HG02678 (cell line): Measurements from ENCODE around the gene CATSPER2.
"Not testable (repeated sequence)": the region's sequence is repeated elsewhere in the genome, so short reads cannot be mapped to it uniquely, and the experiment has no call there.

Experiments used
- ATAC-seq: cut with Tn5 transposase; IDR thresholded peaks from one replicate; pipeline ENCODE4 v1.9.1; 2021; ENCODE audit warnings: mild to moderate bottlenecking, moderate library complexity; ENCODE audit not compliant: unreplicated experiment

CATSPER2 gene

GRCh38 chr15:43648649-43649429, at the start of gene CATSPER2:
CATSPER2 (minus strand) TSS chr15:43648844; CDS start chr15:43648061, 783 bp downstream.
- no peak for ATAC-seq

DNA sequence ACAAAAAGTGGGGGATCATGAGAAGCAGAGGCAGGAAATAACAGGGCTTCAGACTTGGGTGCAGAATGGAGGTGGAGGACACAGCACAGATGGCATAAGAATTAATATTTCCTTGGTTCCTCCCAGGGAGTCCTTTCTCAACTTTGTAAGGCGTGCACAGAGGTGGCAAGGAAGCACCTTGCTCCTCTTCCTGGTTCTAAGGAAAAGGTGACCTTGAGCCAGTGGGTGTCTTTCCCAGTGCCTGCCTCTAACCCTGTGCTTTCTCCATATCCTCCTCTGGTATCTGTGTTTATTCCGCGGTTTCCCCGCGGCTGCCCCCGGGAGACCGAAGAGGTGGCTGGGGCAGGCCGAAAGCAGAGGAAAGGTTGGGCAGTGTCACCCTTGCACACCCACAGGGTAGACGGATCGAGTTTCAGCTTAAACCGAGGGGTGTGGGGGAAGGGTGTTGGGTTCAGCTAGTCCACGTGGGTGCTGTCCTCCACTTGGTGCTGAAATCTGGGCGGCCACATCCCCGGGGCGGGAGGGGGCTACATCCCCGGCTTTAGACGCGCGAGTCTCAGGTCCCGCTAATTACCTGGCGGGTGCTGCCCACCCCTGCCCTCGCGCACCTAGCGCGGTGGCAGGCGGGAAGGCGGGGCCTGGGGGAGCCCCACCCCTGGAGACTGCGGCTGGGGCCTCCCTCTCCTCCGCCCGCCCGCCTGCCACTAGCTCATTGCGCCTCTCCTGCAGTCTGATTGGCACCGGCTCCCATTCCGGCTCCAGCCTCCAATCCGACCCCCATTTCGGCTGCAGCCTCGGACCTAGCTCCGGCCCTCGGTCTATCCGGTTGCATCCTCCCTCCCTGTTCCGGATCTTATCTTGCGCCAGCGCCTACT, 44.7 kb upstream of the CATSPER2 start, which contains the start of gene CKMT1A:
Gene CKMT1A (plus strand): TSS at position 712 of the 875 bp plus-strand sequence. CDS start 192 bp downstream, outside the sequence.
- not testable (repeated sequence) for ATAC-seq

DNA sequence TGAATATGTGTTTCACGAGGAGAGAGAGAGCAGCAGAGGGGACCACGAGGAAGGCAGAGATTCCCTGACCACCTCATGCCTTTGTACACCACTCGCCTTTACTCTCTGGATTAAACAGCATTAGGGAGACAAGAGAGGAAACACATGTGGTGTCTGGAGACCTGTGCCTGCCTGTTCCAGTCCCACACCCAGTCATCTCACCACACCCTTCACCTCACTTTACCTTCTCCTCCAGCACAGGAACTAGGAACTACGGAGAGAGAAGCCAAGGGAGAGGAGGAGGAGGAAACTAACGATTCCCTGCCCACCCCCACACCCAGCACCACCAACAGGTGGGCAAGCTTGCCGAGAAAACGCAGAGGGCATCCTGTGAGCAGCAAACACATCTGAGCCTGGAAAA, 44.0 kb upstream of the CATSPER2 start:
- not testable (repeated sequence) for ATAC-seq

- ATAC-seq: peak; percentile 97
These were observed 41.1 kb upstream of the CATSPER2 start for GRCh38 chr15:43689604-43690301.

DNA sequence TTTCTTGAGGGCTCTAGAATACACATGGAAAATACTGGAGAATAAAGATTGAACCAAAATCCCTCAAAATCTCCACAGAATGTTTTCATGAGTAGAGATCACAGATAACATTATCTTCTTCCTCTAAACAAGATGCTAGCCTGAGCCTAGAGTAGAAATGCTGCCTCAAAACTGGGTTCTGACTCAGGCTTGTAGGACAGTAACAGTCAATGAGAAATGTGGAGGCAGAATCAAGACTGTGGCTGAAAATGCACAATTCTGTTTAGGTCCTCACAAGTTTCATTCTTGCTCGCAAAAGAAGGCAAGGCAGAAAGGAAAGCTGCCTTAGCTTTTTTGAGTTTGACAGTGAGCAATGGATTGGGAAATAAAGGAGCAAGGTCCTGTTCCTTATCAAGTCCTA, 25.5 kb upstream of the CATSPER2 start:
- not testable (repeated sequence) for ATAC-seq

- not testable (repeated sequence) for ATAC-seq
These were observed 17.5 kb upstream of the CATSPER2 start for GRCh38 chr15:43666177-43666576.

DNA sequence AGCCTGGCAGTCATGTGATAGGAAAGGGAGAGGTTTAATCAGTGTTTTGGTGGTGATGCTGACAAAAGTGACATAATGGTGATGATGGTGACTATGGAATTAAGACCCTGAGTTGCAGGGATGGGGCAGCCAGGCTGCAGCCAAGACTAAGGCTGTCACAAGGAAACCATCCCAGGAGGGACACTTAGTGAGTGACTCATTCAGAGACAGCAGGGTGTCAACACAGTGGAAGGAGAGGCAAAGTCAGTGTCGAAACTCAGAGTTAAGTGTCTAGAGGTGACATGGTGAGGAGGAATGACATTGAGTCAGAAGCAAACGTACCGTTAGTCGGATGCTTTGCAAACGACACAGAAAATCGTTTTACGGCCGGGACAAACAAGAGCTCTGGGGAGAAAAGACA, 14.7 kb upstream of the CATSPER2 start:
- ATAC-seq: not testable (repeated sequence)

GRCh38 chr15:43662293-43662692, 13.6 kb upstream of the CATSPER2 start:
- not testable (repeated sequence) for ATAC-seq

DNA sequence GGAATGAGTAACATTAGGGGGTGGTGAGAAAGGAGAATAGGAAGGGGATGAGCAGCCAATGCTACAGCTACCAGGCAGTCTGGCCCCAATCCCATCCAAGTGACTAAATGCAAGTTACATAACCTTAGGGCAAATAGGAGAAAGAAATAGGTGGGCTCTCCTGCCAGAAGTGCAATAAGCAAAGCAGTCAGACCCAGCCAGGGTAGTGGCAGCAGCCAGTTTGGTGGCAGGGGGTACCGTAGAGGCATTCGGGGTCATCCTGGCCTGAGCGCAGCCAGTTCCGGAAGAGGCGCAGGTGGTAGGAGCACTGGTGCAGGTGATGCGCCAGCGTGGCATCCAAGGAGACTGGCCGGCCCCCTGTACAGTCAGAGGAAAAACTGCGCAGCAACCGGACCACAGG, 11.1 kb upstream of the CATSPER2 start:
- not testable (repeated sequence) for ATAC-seq

DNA sequence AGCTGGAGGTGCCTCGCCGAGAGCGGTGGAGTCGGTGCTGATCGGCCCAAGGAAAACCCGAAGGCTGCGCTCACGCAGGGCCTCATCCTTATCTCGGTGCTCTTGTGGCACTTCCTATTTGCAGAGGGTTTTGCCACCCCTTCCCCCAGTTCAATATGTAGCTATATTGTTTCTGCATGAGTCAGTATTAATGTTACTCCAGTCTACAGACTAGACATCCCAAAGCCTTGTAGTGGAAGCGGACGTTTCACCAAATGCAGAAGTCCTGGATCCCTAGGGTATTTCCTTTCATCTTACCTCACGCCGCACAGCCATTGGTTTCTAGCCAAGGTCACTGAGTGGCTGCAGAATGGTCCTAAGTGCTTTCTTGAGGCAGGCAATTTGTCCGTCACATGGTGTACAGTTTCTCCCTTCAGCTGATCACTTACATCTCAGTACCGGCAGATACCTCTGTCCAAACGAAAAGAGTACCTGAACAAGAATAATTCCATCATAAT, 834 bp upstream of the CATSPER2 start:
- not testable (repeated sequence) for ATAC-seq

GRCh38 chr15:43638464-43639204, 10.0 kb downstream of the CATSPER2 start:
- ATAC-seq: not testable (repeated sequence)

GRCh38 chr15:43626937-43627336, 21.7 kb downstream of the CATSPER2 start:
- not testable (repeated sequence) for ATAC-seq

GRCh38 chr15:43625106-43625505, 23.5 kb downstream of the CATSPER2 start:
- no peak for ATAC-seq

GRCh38 chr15:43622068-43622799, 26.4 kb downstream of the CATSPER2 start:
- ATAC-seq: not testable (repeated sequence)

DNA sequence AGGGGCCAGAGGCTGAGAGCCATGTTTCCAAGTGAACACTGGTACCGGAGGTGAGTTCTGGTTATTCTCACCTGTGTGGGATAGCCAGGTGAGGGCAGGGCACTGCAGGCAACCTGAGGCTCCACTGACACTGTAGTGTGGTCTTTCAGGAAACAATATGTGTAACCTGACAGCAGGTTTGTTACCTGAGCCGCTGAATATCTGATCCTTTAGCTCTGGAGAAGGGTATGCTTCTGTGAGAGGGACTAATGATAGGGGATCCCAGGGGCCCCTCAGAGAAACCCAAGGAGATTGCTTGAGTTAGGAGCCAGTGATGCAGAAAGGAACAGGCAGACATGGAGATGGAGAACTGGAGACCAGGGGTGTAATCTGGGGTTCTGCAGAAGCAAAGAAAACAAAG, 29.9 kb downstream of the CATSPER2 start, which contains the start of gene STRC:
Gene STRC (minus strand): TSS at position 101 of the 400 bp plus-strand sequence. CDS start 78 bp downstream, at position 23.
- ATAC-seq: not testable (repeated sequence)

DNA sequence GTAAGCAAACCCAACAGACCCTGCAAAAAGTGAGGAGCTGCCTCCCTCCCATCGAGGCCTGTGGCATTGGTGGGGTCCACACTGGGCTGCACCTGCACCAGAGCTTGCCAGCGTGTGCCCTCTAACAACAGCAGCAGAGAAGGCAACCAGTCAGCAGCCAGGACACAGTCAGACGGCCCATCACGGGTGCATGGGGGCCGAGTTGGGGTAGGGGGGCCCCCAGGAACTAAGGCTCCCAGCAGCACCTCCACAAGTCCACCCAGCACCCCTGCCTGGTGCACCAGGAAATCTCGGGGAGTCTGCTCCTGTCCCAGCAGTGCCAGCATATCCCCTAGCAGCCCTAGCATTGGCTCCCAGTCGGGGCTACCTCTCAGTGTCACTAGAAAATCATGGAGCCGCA, 30.9 kb downstream of the CATSPER2 start:
- not testable (repeated sequence) for ATAC-seq

DNA sequence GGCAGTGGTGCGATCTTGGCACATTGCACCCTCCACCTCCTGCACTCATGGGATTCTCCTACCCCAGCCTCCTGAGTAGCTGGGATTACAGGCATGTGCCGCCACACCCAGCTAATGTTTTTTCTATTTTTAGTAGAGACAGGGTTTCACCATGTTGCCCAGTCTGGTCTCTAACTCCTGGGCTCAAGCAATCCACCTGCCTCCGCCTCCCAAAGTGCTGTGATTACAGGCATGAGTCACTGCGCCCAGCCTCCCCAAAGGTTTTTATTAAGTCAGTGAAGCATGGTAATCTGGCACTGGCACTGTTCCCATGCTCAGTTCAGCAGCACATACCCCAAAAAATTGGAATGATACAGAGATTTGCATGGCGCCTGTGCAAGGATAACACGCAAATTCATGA, 46.4 kb downstream of the CATSPER2 start:
- ATAC-seq: not testable (repeated sequence)

GRCh38 chr15:43600200-43600599, 48.4 kb downstream of the CATSPER2 start:
- ATAC-seq: not testable (repeated sequence)

DNA sequence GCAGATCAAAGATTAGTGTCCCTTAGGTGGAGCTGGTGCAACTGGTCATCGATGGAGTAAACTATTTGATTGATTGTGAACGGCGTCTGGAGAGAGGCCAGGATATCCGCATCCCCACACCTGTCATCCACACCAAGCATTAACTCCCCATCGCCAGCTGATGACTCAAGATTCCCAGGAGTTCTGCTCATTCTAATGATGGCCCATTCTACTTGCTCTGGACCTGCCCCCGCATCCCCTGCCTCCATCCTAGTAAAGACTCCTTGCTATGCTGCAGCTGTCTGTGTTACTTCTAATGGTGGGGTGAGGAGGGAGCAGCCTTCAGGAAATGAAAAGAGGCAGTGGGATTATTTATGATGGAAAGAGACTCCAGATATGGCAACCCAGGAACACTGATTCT, 49.5 kb downstream of the CATSPER2 start:
- not testable (repeated sequence) for ATAC-seq
